Heart left ventricle (tissue), 16 donors: ENCODE measurements around the gene MTFMT. TPM values are rescaled to one million over a fixed set of nuclear protein-coding genes. Genes with fewer than 3 reads are reported as not detected.
A peak's percentile ranks its signal among the peaks of the same experiment; 100 is the strongest.

Experiments used
- ATAC-seq, 4 donors: fragments of 200-7000 bp; cut with Tn5 transposase; one replicate each; pipeline ENCODE4 v1.9.1; 2020 to 2022; ENCODE audit warnings: moderate library complexity in 4 of 4, mild to moderate bottlenecking in 3 of 4, moderate number of reproducible peaks in 1 of 4
- DNase-seq, 5 donors: peaks; one replicate each; pipeline ENCODE4 v3.0.0-alpha.2; 2020
- H3K27ac ChIP-seq, 12 donors: fragments of 200-600 bp; sonication (generic) in 4 of 12; one replicate each; pipeline versions ENCODE4 v1.5.0 to v1.8.0; 2016 to 2022; ENCODE audit warnings: mild to moderate bottlenecking in 2 of 12
- H3K27me3 ChIP-seq, 9 donors: fragments of 200-600 bp; sonication (generic) in 2 of 9; one replicate each; pipeline versions ENCODE4 v1.5.1 to v1.8.0; 2016 to 2022; ENCODE audit warnings: mild to moderate bottlenecking in 3 of 9
- H3K36me3 ChIP-seq, 9 donors: fragments of 200-600 bp; sonication (generic) in 2 of 9; one replicate each; pipeline versions ENCODE4 v1.5.0 to v1.8.0; 2018 to 2022; ENCODE audit warnings: mild to moderate bottlenecking in 2 of 9
- H3K4me1 ChIP-seq, 12 donors: fragments of 200-600 bp; sonication (generic) in 4 of 12; one replicate each; pipeline versions ENCODE4 v1.5.0 to v1.8.0; 2016 to 2022; ENCODE audit warnings: mild to moderate bottlenecking in 3 of 12
- H3K4me3 ChIP-seq, 12 donors: fragments of 200-600 bp; sonication (generic) in 4 of 12; one replicate each; pipeline versions ENCODE4 v1.5.0 to v1.8.0; 2017 to 2022; ENCODE audit warnings: mild to moderate bottlenecking in 9 of 12, moderate library complexity in 4 of 12
- H3K9me3 ChIP-seq, 12 donors: fragments of 200-600 bp; sonication (generic) in 4 of 12; one replicate each; pipeline versions ENCODE4 v1.5.0 to v1.8.0; 2016 to 2022; ENCODE audit warnings: mild to moderate bottlenecking in 1 of 12
- POLR2A ChIP-seq, 2 donors: fragments of 450-650 bp; IDR thresholded peaks; one replicate each; pipeline ENCODE4 v1.6.1; 2017; ENCODE audit warnings: antibody characterized with exemption in 2 of 2, mild to moderate bottlenecking in 2 of 2, moderate library complexity in 2 of 2
- WGBS, 4 donors: extraction: QIAGEN DNeasy Blood & Tissue Kit in 2 of 4; methylation state at CpG; one replicate each; pipeline versions ENCODE4 v1.1.5 to v1.1.7; 2013 to 2018; 5-methylcytosine and 5-hydroxymethylcytosine counted together
- intact Hi-C, 10 donors: fragments of 100-400 bp; cut with DNase I; formaldehyde crosslinking; loops; one replicate each; pipeline versions ENCODE4 v1.11.1 to v1.14.2; 2022
- polyA plus RNA-seq, 2 donors: library from polyadenylated mRNA; stranded (reverse); fragments of 200-250 nt; gene quantifications; one replicate each; pipeline ENCODE4 v1.2.3, GENCODE V29; 2013
- total RNA-seq, 9 donors: library from RNA; depleted of rRNA in 2 of 9; stranded (reverse); fragments of >200 nt in 2 of 9; fragmentation: NEBNext Ultra II Directional in 3 of 9; extraction: Animal tissue kit (Norgen Biotek cat#: 25700) in 3 of 9; gene quantifications; one replicate each; pipeline versions ENCODE4 v1.1.0 to v1.2.4, GENCODE V29; 2016 to 2023
- TF ChIP-seq, protein P1 (sequence below), 12 donors: fragments of 200-600 bp; sonication (generic) in 4 of 12; IDR thresholded peaks; one replicate each; pipeline versions ENCODE4 v1.5.0 to v1.8.0; 2018 to 2022; ENCODE audit warnings: antibody characterized with exemption in 12 of 12, mild to moderate bottlenecking in 5 of 12
- donor health status: ischemic (EF 13 %, LVEDD 7.1; RV severe dilation, severe dysfunction).
- donor health status: healthy with polysubstance abuse.
- donor health status: DM: no; HTN: yes; CAD: no.
- donor health status: DM: no; HTN: no; CAD: no.
- donor health status: ischemic (EF 25% LVEDD 6.9; RV normal size, moderate dysfunction).
- donor health status: ischemic (EF 25% LVEDD 5.7; RV mildly dilated, moderate dysfunction).
- donor health status: healthy.
- donor health status: DM: yes; HTN: yes; CAD: no.
- donor health status: ischemic (EF 35%, LVEDD 5.7; RV mildly dilated, moderate dysfunction).
- donor health status: nonischemic (EF 11% LVEDD 7.7; RV severe dilation, severe dysfunction).
- donor health status: DM: yes; HTN: yes; CAD: no.
- donor health status: PGD.
- donor health status: ischemic (EF 29% LVEDD 5.4; RV normal size, mild dysfunction).
- donor health status: nonischemic (EF 23%, LVEDD 6.1; RV moderate dilation, normal function).

MTFMT gene
- total and polyA plus RNA-seq, 11 donors, result 6.0 to 41.0 (median 19.4) TPM

GRCh38 chr15:64993290-64993689 is 36.1 kb downstream of the MTFMT start:
- Histone ChIP-seq H3K27ac (no peak overlapping the region), H3K9me3 (no peaks in the 10 kb centered on the region), H3K4me3 (no peak overlapping the region), H3K27me3 (no peaks in the 10 kb centered on the region), H3K36me3 (no peaks in the 10 kb centered on the region), H3K4me1 (peaks cover 0 to 16% (median 7%) of the 10 kb centered on the region in 12 donors)
- 79 to 85% (median 81%) methylated on average over 1 of the region's 1 CpG for WGBS, 4 donors
- TF ChIP-seq, protein P1, sequence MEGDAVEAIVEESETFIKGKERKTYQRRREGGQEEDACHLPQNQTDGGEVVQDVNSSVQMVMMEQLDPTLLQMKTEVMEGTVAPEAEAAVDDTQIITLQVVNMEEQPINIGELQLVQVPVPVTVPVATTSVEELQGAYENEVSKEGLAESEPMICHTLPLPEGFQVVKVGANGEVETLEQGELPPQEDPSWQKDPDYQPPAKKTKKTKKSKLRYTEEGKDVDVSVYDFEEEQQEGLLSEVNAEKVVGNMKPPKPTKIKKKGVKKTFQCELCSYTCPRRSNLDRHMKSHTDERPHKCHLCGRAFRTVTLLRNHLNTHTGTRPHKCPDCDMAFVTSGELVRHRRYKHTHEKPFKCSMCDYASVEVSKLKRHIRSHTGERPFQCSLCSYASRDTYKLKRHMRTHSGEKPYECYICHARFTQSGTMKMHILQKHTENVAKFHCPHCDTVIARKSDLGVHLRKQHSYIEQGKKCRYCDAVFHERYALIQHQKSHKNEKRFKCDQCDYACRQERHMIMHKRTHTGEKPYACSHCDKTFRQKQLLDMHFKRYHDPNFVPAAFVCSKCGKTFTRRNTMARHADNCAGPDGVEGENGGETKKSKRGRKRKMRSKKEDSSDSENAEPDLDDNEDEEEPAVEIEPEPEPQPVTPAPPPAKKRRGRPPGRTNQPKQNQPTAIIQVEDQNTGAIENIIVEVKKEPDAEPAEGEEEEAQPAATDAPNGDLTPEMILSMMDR (IDR thresholded peaks at IDR 0.05), result no peak
- no peak for TF ChIP-seq POLR2A (IDR thresholded peaks at IDR 0.05)
- ATAC-seq, result no peak
- intact Hi-C loops, result no loop called here
- no peak for DNase-seq

- DNase-seq (peak in 4 of 5 donors; percentile 24 to 62 (median 38)), ATAC-seq (no peak)
- H3K9me3 ChIP-seq, result no peaks in the 10 kb centered on the region
- peaks cover 0 to 31% (median 8%) of the 10 kb centered on the region in 12 donors for H3K4me1 ChIP-seq
- H3K27me3 ChIP-seq, result no peaks in the 10 kb centered on the region
- TF ChIP-seq, protein P1 (IDR thresholded peaks at IDR 0.05), result no peak
- TF ChIP-seq POLR2A (IDR thresholded peaks at IDR 0.05), result no peak
- peaks cover 0 to 5% (median 0%) of the 10 kb centered on the region in 9 donors for H3K36me3 ChIP-seq
- peak overlapping the region in 2 of 12 donors; percentile 25 to 92 for H3K27ac ChIP-seq
- 73 to 82% (median 75%) methylated on average over 2 of the region's 2 CpGs for WGBS, 4 donors
- no peak overlapping the region for H3K4me3 ChIP-seq
- intact Hi-C loops, result no loop called here
Measured at GRCh38 chr15:64991536-64992135, 37.8 kb downstream of the MTFMT start.

DNA sequence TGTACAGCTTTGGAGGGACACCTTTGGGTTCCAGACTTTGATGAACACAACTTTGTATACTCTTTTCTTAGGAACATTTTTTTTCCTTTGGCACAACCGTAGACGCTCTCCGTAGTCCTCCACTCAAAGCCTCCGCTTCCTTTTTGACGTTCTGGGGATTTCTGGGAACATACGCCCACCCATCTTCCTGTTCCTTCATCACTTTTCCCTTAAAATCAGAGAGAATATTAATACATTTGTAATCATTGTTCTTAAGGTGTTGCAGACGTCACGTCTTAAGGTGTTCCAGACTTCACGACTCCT is 39.3 kb downstream of the MTFMT start:
- Histone ChIP-seq H3K27me3 (no peaks in the 10 kb centered on the region), H3K9me3 (no peaks in the 10 kb centered on the region), H3K4me1 (peaks cover 0 to 46% (median 16%) of the 10 kb centered on the region in 12 donors), H3K27ac (peak overlapping the region; percentile 77 to 96 (median 92)), H3K36me3 (peaks cover 0 to 5% (median 0%) of the 10 kb centered on the region in 9 donors), H3K4me3 (peak overlapping the region; percentile 84 to 99 (median 92))
- peak in 3 of 4 donors; percentile 3 to 40 (median 19) for ATAC-seq
- WGBS, 4 donors, result 3 to 6% (median 4%) methylated on average over 9 of the region's 9 CpGs
- no peak for DNase-seq
- intact Hi-C loops, result loop anchor here in 1 of 10 donors (1.0 kb wide), 1 partner anchor 39 kb away; the partner anchor contains the start of gene MTFMT
- no peak for TF ChIP-seq POLR2A (IDR thresholded peaks at IDR 0.05)
- TF ChIP-seq, protein P1 (IDR thresholded peaks at IDR 0.05), result no peak

DNA sequence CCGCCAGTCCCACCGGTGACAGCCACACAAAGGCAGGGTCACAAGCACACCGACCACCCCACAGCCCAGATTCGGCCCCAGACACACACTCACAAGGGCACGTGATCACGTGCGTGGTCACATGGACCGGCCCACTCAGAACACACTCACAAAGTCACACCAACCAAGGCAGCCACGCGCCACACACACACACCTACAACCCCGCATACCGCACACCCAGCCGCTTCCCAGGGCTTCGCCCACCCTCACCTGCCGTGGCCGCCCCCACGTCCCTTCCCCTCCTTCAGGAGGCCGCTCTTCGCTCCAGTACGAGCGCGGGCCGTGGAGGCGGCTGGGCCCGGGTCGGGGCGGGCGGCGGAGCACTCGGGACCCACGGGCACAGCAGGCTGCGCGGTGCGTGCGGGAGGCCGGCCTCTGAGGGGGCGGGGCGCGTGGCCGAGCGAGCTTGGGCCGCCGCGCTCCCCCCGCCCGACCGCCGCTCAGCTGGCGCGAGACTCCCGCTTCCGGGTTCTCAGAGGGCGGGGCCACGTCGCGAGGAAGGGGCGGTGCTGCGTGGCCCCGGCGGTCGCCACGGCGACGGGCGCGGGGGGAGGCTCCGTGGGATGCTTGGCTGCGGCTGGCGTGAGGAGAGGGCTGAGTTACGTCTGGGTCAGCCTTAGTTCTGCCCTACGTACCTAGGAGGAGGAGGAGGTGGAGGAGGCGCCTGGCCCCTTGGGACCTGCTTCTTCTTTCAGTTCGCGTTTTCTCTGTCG is 39.8 kb downstream of the MTFMT start, which contains the start of gene SPG21:
SPG21 (minus strand) TSS at position 499 of the 752 bp plus-strand sequence. CDS start 6,345 bp downstream, outside the sequence.
- Histone ChIP-seq H3K4me3 (peak within 1 kb of the TSS; percentile 84 to 99 (median 92)), H3K9me3 (no peaks in the 10 kb centered on the region), H3K4me1 (peaks cover 0 to 50% (median 19%) of the 10 kb centered on the region in 12 donors), H3K27me3 (no peaks in the 10 kb centered on the region), H3K27ac (peak within 1 kb of the TSS; percentile 77 to 96 (median 92)), H3K36me3 (peaks cover 0 to 5% (median 0%) of the 10 kb centered on the region in 9 donors)
- peak; percentile 87 to 98 (median 96) for ATAC-seq
- TF ChIP-seq POLR2A (IDR thresholded peaks at IDR 0.05), result peak in 1 of 2 donors; percentile 75
- TF ChIP-seq, protein P1 (IDR thresholded peaks at IDR 0.05), result no peak
- 0 to 1% (median 0%) methylated on average over 37 to 75 of the region's 75 CpGs for WGBS, 4 donors
- intact Hi-C loops, result loop anchor here in 2 of 10 donors (1.0 to 5.0 kb wide), 2 partner anchors 40 to 147 kb away; partner anchors contain the start of genes MTFMT (in 1 of the 2) and PLEKHO2 (in 1 of the 2)
- DNase-seq, result peak; percentile 94 to 97 (median 95)
